G401.6 (cell line): Measurements from ENCODE around the gene PLCL2.

Experiments used
- FAIRE-seq: peaks from 2 replicates; lab custom pipeline; 2012; peaks lifted over from hg19 to GRCh38; lab: Jason Lieb, UNC

PLCL2 gene

DNA sequence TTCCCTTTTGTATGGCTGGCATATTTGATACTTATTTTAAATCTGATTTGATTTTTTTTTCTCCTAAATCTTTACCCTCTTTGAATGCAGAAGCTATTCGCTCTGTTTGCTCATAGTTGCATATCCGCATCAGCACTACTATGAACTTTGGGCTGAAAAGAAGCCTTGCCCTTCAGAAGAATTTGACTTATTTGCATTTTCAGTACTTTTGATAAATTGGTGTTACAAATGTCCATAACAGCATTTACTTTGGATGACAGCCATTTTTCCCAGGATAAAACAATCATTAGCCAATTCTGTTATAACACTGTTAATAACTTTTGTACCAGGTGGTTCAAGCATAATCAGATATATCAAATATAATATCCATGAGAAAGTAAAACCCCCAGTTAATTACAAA is 129.5 kb downstream of the PLCL2 start:
- no peak for FAIRE-seq

DNA sequence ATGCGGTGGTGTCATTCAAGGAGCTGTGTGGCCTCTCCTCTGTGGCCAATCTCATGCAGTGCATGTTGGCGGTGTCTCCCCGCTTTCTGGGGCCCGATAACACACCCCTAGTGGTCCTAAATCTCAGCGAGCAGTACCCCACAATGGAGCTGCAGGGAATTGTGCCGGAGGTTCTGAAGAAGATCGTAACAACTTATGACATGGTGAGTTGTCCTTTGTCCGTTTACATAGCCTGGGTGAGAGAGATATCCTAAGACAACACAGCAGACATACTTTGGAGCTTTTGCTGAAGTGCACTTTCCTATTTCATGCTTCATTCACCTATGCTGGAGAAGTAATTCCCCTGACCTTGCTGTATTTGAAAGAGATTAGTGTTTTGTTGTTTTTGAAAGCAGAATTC is 130.0 kb downstream of the PLCL2 start:
- no peak for FAIRE-seq

DNA sequence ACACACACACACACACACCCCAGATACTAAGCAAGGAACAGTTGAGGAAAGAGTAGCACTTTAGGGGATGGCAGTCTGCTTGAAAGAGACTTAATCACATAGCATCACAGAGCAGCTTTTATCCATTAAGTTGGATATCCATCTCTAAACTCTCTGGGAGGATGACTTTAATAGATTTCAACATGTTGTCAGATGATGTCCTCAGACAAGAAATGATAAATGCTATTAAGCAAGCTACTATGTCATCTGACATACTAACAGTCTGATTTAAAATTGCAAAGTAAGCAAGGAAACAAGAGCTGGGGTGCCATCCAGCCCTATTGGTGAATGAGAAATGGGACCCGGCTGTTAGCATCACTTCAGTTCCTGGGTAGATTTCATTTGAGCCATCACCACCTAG is 136.9 kb downstream of the PLCL2 start:
- no peak for FAIRE-seq

DNA sequence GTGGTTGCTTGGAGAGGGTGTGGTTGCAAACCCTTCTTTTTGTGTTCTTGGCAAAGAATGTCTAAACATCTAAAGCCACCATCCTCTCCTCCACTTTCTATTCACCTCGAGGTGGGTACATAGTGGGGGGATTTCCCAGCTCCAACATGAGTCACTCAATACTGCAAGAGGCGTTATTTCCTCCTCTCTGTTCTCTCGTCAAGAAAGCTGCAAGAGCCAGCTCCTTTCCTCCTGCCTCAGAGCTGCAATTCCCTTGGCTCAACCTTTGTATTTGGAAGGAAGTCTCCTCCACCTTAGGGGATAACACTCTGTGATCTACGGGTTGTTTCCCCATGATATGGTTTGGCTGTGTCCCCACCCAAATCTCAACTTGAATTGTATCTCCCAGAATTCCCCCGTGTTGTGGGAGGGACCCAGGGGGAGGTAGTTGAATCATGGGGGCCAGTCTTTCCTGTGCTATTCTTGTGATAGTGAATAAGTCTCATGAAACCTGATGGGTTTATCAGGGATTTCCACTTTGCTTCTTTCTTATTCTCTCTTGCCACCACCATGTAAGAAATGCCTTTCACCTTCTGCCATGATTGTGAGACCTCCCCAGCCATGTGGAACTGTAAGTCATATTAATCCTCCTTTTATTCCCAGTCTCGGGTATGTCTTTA is 138.4 kb downstream of the PLCL2 start:
- FAIRE-seq = no peak

DNA sequence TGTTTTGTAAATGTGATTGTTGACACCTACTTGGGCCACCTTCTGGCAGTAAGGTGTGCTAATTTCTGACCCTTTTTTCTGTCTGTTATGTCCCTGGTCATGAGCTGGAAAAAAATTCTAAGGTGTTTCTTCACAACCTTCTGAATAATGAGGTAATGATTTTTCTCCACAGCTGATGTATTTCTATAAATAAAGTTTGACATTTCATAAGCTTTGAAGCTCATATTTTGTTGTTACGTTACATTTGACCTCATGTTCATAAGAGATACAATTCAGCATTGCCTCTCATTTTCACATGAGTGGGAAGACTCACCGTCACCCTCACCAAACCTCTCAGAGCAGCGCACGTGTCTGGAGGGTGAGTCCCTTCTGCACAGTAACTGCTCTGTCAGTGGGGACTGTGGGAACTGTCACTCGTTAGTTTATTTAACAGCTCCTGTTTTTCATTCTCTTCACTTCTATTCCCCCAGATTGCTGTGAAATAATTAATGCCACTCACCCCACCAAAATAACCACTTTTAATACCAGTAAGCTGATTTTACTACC is 140.9 kb downstream of the PLCL2 start:
- no peak for FAIRE-seq

DNA sequence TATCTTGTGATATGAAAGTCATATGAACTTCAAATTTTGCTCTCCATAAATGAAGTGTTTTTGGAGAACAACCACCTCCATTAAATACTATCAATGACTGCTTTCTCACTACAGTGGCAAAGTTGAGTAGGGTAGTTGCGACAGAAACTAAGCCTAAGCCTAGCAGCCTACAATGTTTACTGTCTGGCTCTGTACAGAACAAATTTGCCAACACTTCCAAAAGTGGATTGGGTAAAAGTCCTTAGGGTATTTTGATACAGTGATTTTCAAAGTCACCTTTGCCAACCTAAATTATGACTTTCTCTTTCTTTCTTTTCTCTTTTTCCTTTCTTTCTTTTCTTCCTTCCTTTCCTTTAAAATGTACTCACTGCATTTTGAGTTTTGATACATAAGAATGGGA is 142.6 kb downstream of the PLCL2 start:
- FAIRE-seq = no peak

DNA sequence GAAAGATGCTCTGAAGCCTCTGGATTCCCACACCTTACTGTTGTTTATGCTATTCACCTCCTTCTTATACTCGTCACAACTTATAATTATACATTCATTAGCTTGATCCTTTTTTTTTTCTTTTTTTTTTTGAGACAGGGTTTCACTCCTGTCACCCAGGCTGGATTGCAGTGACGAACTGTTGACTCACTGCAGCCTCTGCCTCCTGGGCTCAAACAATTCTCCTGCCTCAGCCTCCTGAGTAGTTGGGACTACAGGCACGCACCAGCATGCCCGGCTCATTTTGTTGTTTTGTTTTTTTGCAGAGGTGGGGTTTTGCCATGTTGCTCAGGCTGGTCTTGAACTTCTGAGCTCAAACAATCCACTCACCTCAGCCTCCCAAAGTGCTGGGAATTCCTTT is 143.6 kb downstream of the PLCL2 start:
- no peak for FAIRE-seq

DNA sequence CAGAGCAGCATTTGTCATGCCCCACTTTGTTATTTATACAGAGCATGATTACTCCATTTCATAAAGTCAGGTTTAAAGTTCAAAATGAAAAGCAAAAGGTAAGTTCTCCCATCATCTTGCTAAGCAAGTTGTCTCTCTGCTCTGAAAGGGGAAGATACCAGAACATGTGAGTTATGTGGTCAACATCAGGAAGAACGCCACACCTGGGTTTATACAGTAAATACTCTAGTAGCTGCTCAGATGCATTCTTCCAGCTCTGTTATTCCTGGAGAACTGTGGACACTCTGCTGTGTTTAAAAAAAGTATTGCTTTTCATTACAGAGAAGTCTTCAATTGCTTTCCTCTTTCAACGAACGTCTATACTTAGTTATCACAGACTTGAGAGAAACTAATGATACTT is 145.7 kb downstream of the PLCL2 start:
- FAIRE-seq = no peak

DNA sequence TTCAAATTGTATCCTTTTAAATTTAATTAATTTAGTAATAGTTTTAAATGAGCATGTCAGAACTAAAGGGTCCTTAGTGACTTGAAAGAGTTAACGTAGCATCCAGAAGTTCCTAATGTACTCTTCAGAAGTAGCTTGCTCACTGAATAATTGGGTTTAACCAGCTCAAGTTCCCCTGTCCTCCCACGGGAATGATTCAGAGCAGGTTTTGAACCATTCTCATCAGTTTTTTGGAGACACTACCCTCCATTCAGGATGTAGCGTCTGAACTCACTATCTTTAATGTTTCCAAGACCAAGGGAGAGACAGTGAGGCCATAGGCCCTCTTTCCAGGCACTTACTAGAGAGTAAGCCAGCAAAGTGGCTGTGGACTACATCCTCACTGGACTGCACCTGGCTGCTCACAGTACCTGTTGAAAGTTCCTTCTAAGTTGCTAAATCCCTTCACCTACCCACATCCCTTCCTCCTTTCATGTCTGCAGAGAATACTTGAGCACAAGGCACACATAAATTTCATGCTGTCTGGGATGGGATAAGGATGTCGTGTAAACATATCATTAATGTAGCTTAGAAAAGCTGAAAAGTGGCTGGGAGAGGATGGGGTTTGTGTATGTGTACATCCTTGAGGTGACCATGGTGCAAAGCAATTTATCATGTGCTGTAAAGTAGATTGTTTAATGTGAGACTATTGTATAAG is 146.3 kb downstream of the PLCL2 start:
- no peak for FAIRE-seq

DNA sequence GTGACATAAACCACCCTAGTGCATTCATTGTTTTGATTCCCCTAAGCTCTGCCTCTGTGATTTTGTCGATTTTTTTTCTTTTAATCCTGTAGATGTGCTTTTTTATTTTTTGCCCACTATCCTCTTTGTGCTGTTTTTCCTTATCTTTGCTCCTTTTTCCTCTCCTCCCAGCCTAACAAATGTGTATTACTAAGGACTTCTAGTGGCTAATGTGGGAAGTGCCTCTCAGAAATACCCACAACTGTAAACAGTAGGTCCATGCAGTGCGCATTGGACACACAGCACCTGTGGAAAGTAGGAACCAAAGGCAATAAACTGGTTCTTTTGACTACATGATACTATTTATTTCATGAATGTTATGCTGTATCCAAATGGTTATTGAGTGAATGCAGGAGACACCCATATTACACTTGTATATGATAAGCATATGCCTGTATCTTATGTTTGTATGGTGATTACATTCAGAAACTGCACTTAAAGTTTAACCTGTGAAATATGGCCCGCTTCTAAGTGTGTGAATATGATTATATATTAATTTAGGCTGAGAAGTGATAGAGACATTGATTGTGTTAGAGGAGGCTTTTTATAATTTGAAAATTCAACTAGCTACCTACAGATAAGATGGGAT is 147.8 kb downstream of the PLCL2 start:
- no peak for FAIRE-seq

DNA sequence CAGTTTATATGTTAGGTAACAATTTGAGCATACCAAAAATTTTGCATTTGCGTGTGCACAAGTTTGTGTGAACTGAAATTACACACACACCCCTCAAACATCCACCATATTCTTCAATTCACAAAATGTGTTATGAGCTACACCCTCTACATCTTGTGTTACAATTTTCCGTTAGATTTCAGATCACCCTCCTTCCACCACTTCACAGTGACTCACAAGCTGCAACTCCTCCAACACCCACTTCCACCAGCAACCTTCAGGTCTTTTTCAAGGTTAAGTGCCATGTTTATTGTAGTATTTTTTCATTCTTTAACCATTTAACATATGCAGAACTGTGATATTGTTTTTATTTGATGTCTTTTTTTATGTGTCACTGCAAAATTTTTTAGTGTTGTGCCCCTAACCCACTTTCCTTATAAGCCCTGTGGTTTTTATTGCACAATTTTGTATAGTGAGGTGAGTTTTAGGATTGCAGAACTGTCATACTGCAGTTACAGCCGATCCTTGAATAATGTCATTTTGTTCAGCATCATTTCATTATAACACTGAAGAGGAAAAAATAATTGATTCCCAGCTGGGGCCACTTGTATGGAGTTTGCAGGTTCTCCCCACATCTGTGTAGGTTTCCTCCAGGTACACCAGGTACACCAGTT is 148.9 kb downstream of the PLCL2 start:
- no peak for FAIRE-seq

DNA sequence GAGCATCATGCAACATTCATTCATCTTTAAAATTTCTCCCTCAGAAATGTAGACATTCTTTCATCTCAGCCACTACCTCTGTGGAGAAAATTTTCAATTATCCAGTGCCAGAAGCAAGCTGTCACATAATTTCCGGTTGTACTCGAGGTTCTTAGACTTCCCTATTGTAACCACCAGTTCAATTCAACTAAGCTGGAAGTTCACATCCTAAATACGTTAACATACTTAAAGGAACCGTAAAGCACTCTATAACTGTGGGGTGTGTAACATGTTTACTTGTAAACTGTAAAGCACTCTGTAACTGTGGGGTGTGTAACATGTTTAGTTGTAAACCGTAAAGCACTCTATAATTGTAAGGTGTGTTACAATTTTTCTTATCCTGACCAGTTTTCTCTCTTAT is 150.3 kb downstream of the PLCL2 start:
- FAIRE-seq = no peak

DNA sequence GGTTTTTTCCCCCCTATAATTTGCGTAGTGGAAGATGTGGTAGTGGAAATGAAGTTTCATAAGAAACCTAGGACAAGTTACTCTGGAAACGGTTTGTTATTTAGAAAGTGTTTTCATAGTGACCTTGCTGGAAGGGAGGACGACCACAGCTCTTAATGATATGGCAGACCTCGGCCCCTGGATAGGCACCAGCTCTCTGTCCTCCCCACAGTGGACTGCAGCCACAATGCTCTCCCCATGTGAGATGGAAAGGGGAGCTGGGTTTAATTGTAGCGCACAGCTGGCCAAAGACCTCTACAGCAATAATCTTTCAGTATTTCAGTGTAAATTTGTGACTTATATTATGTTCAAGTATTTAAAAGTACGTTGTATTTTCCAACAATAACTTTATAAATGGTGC is 151.2 kb downstream of the PLCL2 start:
- no peak for FAIRE-seq

DNA sequence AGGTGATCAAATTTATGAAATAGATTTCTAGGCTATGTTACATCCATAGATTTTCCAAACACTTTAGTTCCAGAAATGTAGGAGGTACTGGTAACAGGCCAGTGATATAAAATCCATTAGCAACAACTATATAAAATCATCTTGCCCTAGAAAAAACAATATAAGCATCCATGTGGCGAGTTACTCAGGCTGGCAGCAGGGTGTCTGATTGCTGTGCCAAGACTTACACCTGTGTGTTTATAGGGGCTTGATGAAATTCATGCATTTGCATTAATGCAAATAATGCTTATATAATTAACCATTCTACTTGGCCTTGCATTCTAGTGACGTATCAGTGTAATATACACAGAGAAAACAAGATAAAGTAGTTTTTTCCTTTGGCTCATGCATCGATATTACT is 153.4 kb downstream of the PLCL2 start:
- FAIRE-seq = no peak

DNA sequence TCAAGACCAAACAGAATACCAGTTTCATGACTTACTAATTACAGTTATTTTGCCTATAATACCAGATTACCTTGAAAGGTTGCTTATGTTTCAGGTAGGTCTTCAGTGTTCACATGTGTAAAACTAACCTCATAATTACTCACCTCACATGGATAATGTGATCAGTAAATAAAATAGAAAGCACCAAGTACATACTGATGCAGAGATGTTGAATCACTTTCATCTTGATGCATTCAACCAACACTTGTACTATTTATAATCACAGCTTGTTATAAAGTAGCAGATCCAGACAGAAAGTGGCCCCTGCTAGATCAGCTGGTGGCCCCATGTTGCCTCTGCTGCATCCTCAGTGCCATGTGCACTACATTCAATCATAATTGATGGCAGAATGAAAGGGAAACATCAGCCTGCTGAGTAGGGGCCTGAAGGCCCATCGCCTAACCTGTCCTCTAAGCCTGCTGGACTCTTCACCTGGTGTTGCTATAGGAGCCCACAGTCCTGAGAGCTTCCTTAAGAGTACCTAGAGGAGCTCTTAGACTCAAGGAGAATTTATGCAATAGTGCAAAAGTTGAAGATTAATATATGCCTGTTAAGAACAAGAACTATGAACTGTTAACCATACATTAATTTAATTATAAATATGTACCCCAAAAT is 154.3 kb downstream of the PLCL2 start:
- FAIRE-seq = no peak

DNA sequence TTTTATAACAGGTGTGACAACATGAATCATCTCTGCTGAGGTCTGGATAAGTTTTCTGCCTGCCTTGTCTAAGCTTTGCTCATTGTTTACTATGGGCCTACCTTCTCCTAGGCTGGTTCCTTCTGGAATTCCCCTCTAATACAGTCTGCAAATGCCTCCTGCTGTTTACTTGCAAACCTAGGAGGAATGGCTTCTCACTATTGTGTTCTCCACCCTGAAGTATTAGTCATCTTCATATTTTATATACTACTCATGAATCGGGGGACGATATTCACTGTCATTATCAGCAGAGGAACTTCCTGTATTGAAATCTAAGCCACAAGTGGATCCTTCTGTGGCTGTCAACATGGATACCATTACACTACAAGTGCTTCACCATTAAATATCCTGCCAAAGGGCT is 154.8 kb downstream of the PLCL2 start:
- no peak for FAIRE-seq

DNA sequence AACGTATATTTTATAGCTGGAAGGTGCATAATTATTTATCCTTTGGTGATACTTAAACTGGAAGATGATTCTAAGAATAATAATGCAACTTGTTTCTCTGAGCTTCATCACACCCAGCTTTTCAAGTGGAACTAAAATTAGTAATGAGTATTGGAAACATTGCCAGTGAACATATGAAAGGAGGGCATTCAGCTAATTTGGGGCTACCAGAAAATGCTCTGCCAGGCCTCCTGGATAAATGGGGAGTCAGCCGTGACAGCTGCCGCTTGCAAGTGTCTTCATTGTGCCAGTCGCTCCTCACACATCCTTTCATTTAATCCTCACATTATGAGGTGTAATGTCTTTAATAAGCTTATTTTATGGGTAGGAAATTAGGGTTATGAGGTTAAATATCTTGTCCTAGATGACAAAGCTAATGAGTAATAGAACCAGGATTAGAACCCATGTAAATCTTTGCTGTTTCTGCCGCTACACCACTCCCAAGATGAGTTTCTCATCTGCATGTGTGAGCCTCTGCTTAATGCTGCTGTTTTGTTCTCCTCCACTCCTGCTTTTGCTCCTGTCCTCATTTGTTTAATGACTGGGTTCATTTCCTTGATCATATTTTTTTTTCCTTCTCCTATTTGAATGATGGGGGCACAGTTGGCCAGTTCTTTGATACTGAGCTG is 155.7 kb downstream of the PLCL2 start:
- no peak for FAIRE-seq

DNA sequence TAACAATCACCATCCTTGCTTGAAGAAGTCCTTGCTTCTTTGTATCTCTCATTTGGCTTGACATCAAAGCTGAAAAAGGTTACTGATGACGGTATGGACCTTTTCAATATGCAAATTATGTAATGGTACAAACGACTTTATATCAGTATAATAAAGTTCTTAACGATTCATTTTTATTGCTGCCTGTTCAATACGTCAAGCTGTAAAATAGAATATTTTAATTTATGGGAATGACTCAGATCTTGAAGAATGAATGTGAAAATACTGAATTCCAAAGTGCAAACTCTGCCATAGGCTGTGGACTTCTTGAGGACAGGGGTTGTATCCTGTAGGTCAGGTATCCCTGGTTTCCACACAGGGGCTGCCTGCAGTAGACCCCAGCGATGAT is 156.2 kb downstream of the PLCL2 start:
- no peak for FAIRE-seq

DNA sequence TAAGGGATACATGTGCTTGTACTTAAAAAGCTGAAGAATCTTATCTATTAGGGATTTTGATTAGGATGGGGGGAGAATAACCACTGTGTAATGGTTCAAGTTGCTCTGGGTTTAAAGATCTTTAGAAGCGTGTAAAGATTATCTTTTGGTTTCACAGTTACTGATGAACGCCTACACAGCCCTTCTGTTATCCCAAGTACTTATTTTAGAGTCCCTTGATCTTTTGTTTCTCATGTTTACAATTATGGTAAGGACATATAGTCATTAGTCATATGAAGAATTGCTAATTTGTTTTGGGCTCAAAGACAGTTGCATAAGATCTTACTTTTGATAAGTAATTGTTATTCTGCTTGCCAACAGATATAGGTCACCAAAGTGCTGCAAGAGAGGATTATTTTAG is 160.1 kb downstream of the PLCL2 start:
- no peak for FAIRE-seq

DNA sequence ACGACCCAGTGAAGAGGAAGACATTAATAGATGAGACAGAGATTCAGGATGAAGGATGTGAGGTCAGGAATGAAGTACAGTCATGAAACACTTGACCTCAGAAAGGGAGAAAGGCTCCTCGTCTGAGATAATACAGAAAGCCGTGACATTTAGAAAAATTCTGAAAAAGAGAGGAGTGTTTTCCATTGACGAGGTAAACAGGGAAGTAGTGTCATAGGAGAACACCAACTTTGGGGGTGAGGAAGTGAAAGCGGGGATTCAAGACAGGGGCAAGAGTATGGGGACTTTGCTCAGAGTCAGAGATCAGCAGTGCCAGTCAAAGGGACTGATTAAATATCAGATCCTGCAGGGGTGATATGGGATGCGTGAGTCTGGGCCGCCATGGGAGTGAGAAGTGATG is 160.9 kb downstream of the PLCL2 start:
- FAIRE-seq = no peak

DNA sequence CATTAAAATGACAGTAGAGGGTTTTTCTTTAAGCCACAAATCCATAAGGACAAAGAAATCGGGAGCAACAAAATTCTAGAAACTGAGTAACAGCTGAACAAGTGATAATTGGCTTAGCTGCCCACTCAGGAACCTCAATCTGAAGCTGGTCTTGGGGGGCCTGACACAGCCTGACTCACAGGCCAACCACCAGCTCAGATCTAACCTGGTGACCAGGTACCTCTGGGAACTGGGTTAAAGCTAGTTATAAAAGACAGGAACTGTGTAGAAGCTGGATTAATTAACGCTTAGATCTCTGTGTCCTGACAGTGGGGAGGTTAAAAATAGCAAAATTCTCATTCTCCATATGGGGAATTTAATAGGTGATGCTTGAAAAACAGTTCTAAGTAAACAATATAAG is 161.9 kb downstream of the PLCL2 start:
- FAIRE-seq = no peak

DNA sequence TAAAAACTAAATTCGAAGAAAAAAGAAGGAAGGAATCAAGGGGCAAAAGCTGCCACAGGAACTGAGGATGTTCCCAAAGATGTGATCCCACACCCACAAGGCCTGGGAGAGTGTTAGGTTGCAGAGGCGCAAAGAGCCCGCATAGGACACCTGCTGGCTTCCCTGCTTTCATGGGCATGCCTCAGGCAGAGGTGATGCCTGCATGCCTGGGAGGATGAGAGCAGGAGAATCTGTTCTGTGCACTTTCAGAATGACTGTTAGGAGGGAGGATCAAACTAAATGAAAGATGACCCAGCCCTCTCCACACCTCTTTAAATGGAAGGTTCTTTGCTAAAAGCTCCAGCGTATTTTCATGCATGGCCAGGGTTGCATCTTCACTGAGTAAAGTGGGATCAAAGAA is 162.4 kb downstream of the PLCL2 start:
- no peak for FAIRE-seq
